Esophagus muscularis mucosa (tissue), 4 donors: ENCODE measurements around the gene SPATA7.

ENCODE experiments used
- EP300 ChIP-seq: sonication (generic); formaldehyde crosslinking; IDR thresholded peaks from one replicate; pipeline ENCODE4 v1.6.1; 2017; ENCODE audit warnings: antibody characterized with exemption
- POLR2A ChIP-seq: fragments of 450-650 bp; IDR thresholded peaks from one replicate; pipeline ENCODE4 v1.6.1; 2017; ENCODE audit warnings: antibody characterized with exemption, moderate library complexity, mild to moderate bottlenecking, low read depth
- POLR2AphosphoS5 ChIP-seq, 2 donors: sonication (generic); formaldehyde crosslinking; IDR thresholded peaks; one replicate each; pipeline ENCODE4 v1.6.1; 2017; ENCODE audit warnings: antibody characterized with exemption in 2 of 2
- TF ChIP-seq, protein P1 (sequence below), 3 experiments: fragments of 200-600 bp in 2 of 3; fragments of 450-650 bp in 1 of 3; sonication (generic) in 2 of 3; IDR thresholded peaks; one replicate each; pipeline ENCODE4 v1.5.1; 2017 to 2019; ENCODE audit warnings: antibody characterized with exemption in 3 of 3, mild to moderate bottlenecking in 2 of 3, moderate library complexity in 1 of 3

DNA sequence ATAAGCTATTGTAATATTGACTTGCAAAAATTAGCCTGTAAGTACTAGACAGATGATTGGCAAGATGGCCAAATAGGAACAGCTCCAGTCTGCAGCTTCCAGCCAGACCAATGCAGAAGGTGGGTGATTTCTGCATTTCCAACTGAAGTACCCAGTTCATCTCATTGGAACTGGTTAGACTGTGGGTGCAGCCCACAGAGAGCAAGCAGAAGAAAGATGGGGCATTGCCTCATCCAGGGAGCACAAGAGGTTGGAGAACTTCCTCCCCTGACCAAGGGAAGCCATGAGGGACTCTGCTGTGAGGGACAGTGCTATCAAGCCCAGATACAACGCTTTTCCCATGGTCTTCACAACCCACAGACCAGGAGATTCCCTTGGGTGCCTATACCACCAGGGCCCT is 16.0 kb upstream of the SPATA7 start:
- no peak for TF ChIP-seq EP300
- no peak for TF ChIP-seq POLR2A
- TF ChIP-seq, protein P1, sequence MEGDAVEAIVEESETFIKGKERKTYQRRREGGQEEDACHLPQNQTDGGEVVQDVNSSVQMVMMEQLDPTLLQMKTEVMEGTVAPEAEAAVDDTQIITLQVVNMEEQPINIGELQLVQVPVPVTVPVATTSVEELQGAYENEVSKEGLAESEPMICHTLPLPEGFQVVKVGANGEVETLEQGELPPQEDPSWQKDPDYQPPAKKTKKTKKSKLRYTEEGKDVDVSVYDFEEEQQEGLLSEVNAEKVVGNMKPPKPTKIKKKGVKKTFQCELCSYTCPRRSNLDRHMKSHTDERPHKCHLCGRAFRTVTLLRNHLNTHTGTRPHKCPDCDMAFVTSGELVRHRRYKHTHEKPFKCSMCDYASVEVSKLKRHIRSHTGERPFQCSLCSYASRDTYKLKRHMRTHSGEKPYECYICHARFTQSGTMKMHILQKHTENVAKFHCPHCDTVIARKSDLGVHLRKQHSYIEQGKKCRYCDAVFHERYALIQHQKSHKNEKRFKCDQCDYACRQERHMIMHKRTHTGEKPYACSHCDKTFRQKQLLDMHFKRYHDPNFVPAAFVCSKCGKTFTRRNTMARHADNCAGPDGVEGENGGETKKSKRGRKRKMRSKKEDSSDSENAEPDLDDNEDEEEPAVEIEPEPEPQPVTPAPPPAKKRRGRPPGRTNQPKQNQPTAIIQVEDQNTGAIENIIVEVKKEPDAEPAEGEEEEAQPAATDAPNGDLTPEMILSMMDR (IDR thresholded peaks at IDR 0.05): no peak
- no peak for TF ChIP-seq POLR2AphosphoS5 (IDR thresholded peaks at IDR 0.05)
